HG03159 (cell line): ENCODE results near the gene TMEFF1.

Experiments used
- ATAC-seq: cut with Tn5 transposase; IDR thresholded peaks from one replicate; pipeline ENCODE4 v1.9.1; 2021; ENCODE audit warnings: mild to moderate bottlenecking, moderate library complexity; ENCODE audit not compliant: unreplicated experiment

Gene TMEFF1

GRCh38 chr9:100567856-100568255 lies 94.9 kb downstream of the TMEFF1 start:
- ATAC-seq: no peak

GRCh38 chr9:100573655-100574260 lies 100.8 kb downstream of the TMEFF1 start:
- ATAC-seq: no peak

- ATAC-seq: no peak
Observed at GRCh38 chr9:100575006-100575405, 102.1 kb downstream of the TMEFF1 start.

GRCh38 chr9:100575765-100576386 lies 102.9 kb downstream of the TMEFF1 start:
- no peak for ATAC-seq

GRCh38 chr9:100577776-100578448 lies 105.0 kb downstream of the TMEFF1 start, which contains the start of gene CAVIN4:
Gene CAVIN4, plus strand, starts transcription at chr9:100578079. Its CDS starts 65 bp downstream, at chr9:100578144.
- no peak for ATAC-seq

GRCh38 chr9:100578610-100579009 lies 105.7 kb downstream of the TMEFF1 start:
- no peak for ATAC-seq

- ATAC-seq: no peak
Observed at GRCh38 chr9:100579665-100580064, 106.7 kb downstream of the TMEFF1 start.

GRCh38 chr9:100580257-100580656 lies 107.3 kb downstream of the TMEFF1 start:
- no peak for ATAC-seq

- no peak for ATAC-seq
Observed at GRCh38 chr9:100581081-100581480, 108.1 kb downstream of the TMEFF1 start.

- no peak for ATAC-seq
Observed at GRCh38 chr9:100581661-100582060, 108.7 kb downstream of the TMEFF1 start.

GRCh38 chr9:100583014-100583802 lies 110.3 kb downstream of the TMEFF1 start:
- no peak for ATAC-seq

- ATAC-seq: no peak
Observed at GRCh38 chr9:100584951-100585350, 112.0 kb downstream of the TMEFF1 start.

GRCh38 chr9:100586093-100586492 lies 113.1 kb downstream of the TMEFF1 start:
- ATAC-seq: no peak

GRCh38 chr9:100587375-100587774 lies 114.4 kb downstream of the TMEFF1 start:
- ATAC-seq: no peak

- no peak for ATAC-seq
Observed at GRCh38 chr9:100589582-100589981, 116.6 kb downstream of the TMEFF1 start.

- ATAC-seq: no peak
Observed at GRCh38 chr9:100590481-100590880, 117.5 kb downstream of the TMEFF1 start.

GRCh38 chr9:100591139-100591538 lies 118.2 kb downstream of the TMEFF1 start:
- no peak for ATAC-seq

- ATAC-seq: no peak
Observed at GRCh38 chr9:100591639-100592412, 118.9 kb downstream of the TMEFF1 start.

GRCh38 chr9:100595391-100596199 lies 122.6 kb downstream of the TMEFF1 start:
- peak; percentile 40 for ATAC-seq

- no peak for ATAC-seq
Observed at GRCh38 chr9:100597236-100597635, 124.3 kb downstream of the TMEFF1 start.
